CD8-positive, alpha-beta memory T cell (primary cell): ENCODE data around the gene NT5C. TPM values are rescaled to one million over a fixed set of nuclear protein-coding genes. Genes with fewer than 3 reads are reported as not detected.
A peak's percentile ranks its signal among the peaks of the same experiment; 100 is the strongest.

Experiments
- CTCF ChIA-PET: fragments of 350-600 bp; sonication (Branson Sonifier 250); formaldehyde crosslinking; loops from one replicate; lab custom pipeline; 2021; ENCODE audit warnings: antibody characterized with exemption; lab: Charles Lee
- POLR2A ChIA-PET: fragments of 350-600 bp; sonication (Branson Sonifier 250); formaldehyde crosslinking; loops from one replicate; lab custom pipeline; 2021; ENCODE audit warnings: antibody characterized with exemption; lab: Charles Lee
- DNase-seq, 5 donors: peaks; one replicate each; pipeline versions ENCODE4 v3.0.0 to v3.0.0-alpha.2; 2020 to 2022; ENCODE audit warnings: mixed read lengths in 1 of 5
- H3K27ac ChIP-seq: one replicate; pipeline ENCODE4 v1.7.0; 2013; ENCODE audit warnings: low read depth, mild to moderate bottlenecking, low read length, moderate library complexity
- H3K27me3 ChIP-seq: 2 replicates; pipeline ENCODE4 v1.7.0; 2013; ENCODE audit warnings: low read length, mild to moderate bottlenecking; ENCODE audit not compliant: insufficient read depth, poor library complexity, severe bottlenecking
- H3K36me3 ChIP-seq: 2 replicates; pipeline ENCODE4 v1.7.0; 2013; ENCODE audit warnings: mild to moderate bottlenecking, low read length, moderate library complexity; ENCODE audit not compliant: insufficient read depth
- H3K4me1 ChIP-seq: 2 replicates; pipeline ENCODE4 v1.7.0; 2013; ENCODE audit warnings: mild to moderate bottlenecking, low read length, moderate library complexity; ENCODE audit not compliant: insufficient read depth
- H3K4me3 ChIP-seq: 2 replicates; pipeline ENCODE4 v1.7.0; 2013; ENCODE audit warnings: mild to moderate bottlenecking, low read length
- H3K9me3 ChIP-seq: 2 replicates; pipeline ENCODE4 v1.7.0; 2013; ENCODE audit warnings: mild to moderate bottlenecking, low read length
- H3K27ac Mint-ChIP-seq, 8 donors: one replicate each; pipeline ENCODE4 v1.8.0; 2020 to 2021; ENCODE audit warnings: mixed read lengths in 8 of 8, mild to moderate bottlenecking in 6 of 8, inconsistent platforms in 3 of 8, moderate library complexity in 3 of 8
- H3K27me3 Mint-ChIP-seq, 2 donors: one replicate each; pipeline ENCODE4 v1.8.0; 2020 to 2021; ENCODE audit warnings: mixed read lengths in 2 of 2, mild to moderate bottlenecking in 1 of 2, moderate library complexity in 1 of 2
- H3K36me3 Mint-ChIP-seq, 3 donors: one replicate each; pipeline ENCODE4 v1.8.0; 2020 to 2021; ENCODE audit warnings: mixed read lengths in 3 of 3, inconsistent platforms in 1 of 3, mild to moderate bottlenecking in 1 of 3
- H3K4me1 Mint-ChIP-seq, 3 donors: one replicate each; pipeline ENCODE4 v1.8.0; 2020 to 2021; ENCODE audit warnings: mixed read lengths in 3 of 3, inconsistent platforms in 1 of 3, mild to moderate bottlenecking in 1 of 3
- H3K4me3 Mint-ChIP-seq, 7 donors: one replicate each; pipeline ENCODE4 v1.8.0; 2020 to 2021; ENCODE audit warnings: mixed read lengths in 7 of 7, mild to moderate bottlenecking in 6 of 7, moderate library complexity in 4 of 7, inconsistent platforms in 2 of 7
- H3K9me3 Mint-ChIP-seq, 5 donors: one replicate each; pipeline ENCODE4 v1.8.0; 2020 to 2022; ENCODE audit warnings: mixed read lengths in 5 of 5, mild to moderate bottlenecking in 3 of 5, moderate library complexity in 2 of 5, inconsistent platforms in 1 of 5
- polyA plus RNA-seq: library from polyadenylated mRNA; unstranded; fragments of 300-500 nt; fragmentation: Illumina TruSeq; gene quantifications from one replicate; pipeline ENCODE4 v1.2.3, GENCODE V29; 2021
- total RNA-seq, 2 experiments: library from RNA; stranded (reverse); gene quantifications; one replicate each; pipeline ENCODE4 v1.2.3, GENCODE V29; 2021

Gene NT5C
- total and polyA plus RNA-seq, 3 experiments from 2014 or later: 42.3 to 84.8 (median 75.7) TPM

DNA sequence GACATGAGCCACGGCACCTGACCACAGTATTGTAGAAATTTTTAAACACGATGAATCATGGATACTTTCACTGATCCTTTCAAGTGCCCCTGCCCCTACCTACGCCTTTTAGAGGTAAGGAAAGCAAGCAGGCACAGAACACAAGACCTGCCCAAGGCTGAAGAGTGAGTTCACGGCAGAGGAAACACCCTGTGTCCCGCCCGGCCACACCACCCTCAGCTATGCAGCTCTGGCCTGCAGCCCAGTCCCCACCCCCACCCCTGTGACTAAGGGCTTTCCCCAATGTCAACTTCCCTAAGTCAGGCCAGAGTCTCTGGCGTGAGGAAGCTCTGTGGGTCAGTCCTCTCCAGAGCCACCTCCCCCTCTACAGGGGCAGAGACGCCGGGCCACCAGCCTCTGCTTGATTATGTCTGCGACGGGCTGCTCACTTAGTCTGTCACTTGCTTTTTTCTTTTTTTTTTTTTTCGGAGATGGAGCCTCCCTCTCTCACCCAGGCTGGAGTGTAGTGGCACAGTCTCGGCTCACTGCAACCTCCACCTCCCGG is 35.4 kb downstream of the NT5C start:
- Histone ChIP-seq H3K4me1 (no peaks in the 10 kb centered on the region), H3K4me3 (no peak overlapping the region), H3K27me3 (no peaks in the 10 kb centered on the region), H3K9me3 (no peaks in the 10 kb centered on the region), H3K36me3 (no peaks in the 10 kb centered on the region), H3K27ac (peak overlapping the region; percentile 16)
- Mint-ChIP-seq H3K27ac (no peak overlapping the region), H3K4me3 (no peak overlapping the region), H3K4me1 (peaks cover 0 to 5% (median 4%) of the 10 kb centered on the region in 3 donors), H3K36me3 (peaks cover 0 to 2% (median 2%) of the 10 kb centered on the region in 3 donors), H3K9me3 (no peaks in the 10 kb centered on the region), H3K27me3 (no peaks in the 10 kb centered on the region)
- CTCF ChIA-PET: interaction anchor here (1.2 kb wide), 1 partner anchor 19 kb away, joined by 4 read pairs; no protein-coding TSS in a partner anchor
- POLR2A ChIA-PET: interaction anchor here (0.7 kb wide), 1 partner anchor 124 kb away, joined by 3 read pairs; no protein-coding TSS in a partner anchor
- DNase-seq: no peak

DNA sequence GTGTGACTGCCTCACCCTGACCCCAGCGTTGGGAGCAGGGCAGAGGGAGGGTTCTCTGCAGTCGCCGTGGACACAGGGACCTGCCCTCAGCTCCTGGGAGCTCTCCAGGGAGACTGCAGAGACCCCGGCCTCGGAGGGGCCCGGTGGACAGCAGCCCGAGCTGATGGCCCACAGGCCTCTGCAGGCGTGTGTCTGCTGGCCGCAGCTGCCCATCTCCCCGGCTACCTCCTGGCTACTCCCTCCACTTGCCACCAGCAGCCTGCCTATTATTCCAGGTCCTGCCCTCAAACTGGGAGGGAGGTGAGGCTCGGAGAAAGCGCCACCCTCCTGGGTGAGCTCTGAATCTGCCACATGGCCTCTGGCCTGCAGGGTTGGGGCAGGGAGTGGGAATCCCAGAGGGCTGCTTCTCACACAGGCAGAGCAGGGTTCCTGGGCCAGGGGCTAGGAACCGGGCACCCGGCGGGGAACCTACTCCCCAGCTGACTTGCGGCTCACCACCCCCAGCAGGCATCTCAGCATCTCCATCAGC is 36.6 kb downstream of the NT5C start:
- no peaks in the 10 kb centered on the region for H3K9me3 Mint-ChIP-seq
- Histone ChIP-seq H3K4me1 (no peaks in the 10 kb centered on the region), H3K27me3 (no peaks in the 10 kb centered on the region), H3K27ac (no peak overlapping the region), H3K36me3 (no peaks in the 10 kb centered on the region), H3K9me3 (no peaks in the 10 kb centered on the region), H3K4me3 (no peak overlapping the region)
- H3K27ac Mint-ChIP-seq: no peak overlapping the region
- POLR2A ChIA-PET: no interaction called here
- H3K36me3 Mint-ChIP-seq: peaks cover 0 to 2% (median 0%) of the 10 kb centered on the region in 3 donors
- CTCF ChIA-PET: interaction anchor here (1.2 kb wide), 2 partner anchors 19 to 20 kb away, joined by 4 read pairs; no protein-coding TSS in a partner anchor
- no peaks in the 10 kb centered on the region for H3K27me3 Mint-ChIP-seq
- H3K4me3 Mint-ChIP-seq: no peak overlapping the region
- H3K4me1 Mint-ChIP-seq: peaks cover 0 to 6% (median 4%) of the 10 kb centered on the region in 3 donors
- no peak for DNase-seq

DNA sequence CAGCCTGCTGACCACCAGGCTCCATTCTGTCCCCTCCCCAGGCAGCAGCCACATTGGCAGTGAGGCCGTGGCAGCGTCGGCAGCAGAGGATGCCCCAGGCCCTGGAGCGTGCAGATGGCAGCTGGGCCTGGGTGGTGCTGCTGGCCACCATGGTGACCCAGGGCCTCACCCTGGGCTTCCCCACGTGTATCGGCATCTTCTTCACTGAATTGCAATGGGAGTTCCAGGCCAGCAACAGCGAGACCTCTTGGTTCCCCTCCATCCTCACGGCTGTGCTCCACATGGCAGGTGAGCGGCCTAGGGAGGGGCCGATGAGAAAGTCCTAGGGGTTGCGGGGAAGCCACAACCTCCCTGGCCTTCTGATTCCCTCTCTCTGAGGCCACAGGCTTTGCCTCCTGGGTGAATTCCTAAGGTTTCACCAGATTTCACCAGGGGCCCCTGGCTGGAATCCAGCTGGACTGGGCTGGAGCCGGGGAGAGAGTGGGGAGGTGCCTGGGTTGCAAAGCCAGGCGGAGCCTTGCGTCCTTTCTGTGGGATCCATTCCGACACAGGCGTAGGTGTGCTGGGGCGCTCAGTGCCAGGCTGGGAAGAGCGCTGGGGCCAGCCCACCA is 37.9 kb downstream of the NT5C start:
- H3K4me1 ChIP-seq: peaks cover 12% of the 10 kb centered on the region
- Mint-ChIP-seq H3K27me3 (no peaks in the 10 kb centered on the region), H3K4me1 (peaks cover 6 to 18% (median 10%) of the 10 kb centered on the region in 3 donors), H3K27ac (no peak overlapping the region), H3K36me3 (peaks cover 0 to 2% (median 0%) of the 10 kb centered on the region in 3 donors), H3K4me3 (no peak overlapping the region), H3K9me3 (no peaks in the 10 kb centered on the region)
- H3K27me3 ChIP-seq: no peaks in the 10 kb centered on the region
- POLR2A ChIA-PET: no interaction called here
- H3K9me3 ChIP-seq: no peaks in the 10 kb centered on the region
- CTCF ChIA-PET: interaction anchor here (1.2 kb wide), 1 partner anchor 20 kb away, joined by 4 read pairs; no protein-coding TSS in a partner anchor
- H3K4me3 ChIP-seq: no peak overlapping the region
- DNase-seq: no peak
- H3K27ac ChIP-seq: no peak overlapping the region
- no peaks in the 10 kb centered on the region for H3K36me3 ChIP-seq

DNA sequence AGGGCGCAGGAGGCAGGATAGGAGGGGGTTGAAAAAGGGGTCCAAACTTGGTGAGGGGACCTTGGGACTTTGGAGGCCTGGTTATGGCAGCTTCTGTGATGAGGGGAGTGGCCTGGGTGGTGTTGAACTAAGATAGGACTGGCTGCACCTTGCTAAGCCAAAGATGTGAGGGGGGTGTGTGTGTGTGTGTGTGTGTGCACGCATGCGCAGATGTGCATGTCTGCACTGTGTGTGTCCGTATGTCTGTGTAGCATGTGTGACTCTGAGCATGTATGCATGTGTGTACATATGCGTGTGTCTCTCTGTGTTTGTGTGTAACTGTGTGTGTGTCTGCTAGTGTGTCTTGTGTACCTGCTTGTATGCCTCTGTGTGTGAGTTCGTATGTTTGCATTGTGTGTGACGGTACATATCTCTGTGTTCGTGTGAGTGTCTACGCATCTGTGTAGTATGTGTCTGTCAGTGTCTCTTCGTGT is 39.7 kb downstream of the NT5C start:
- DNase-seq: no peak
- Mint-ChIP-seq H3K27ac (peak overlapping the region in 1 of 8 donors; percentile 66), H3K27me3 (no peaks in the 10 kb centered on the region), H3K4me1 (peaks cover 11 to 23% (median 19%) of the 10 kb centered on the region in 3 donors), H3K36me3 (peaks cover 0 to 2% (median 0%) of the 10 kb centered on the region in 3 donors), H3K4me3 (peak overlapping the region in 1 of 7 donors; percentile 71), H3K9me3 (no peaks in the 10 kb centered on the region)
- H3K27ac ChIP-seq: no peak overlapping the region
- H3K27me3 ChIP-seq: no peaks in the 10 kb centered on the region
- POLR2A ChIA-PET: no interaction called here
- H3K4me1 ChIP-seq: peaks cover 24% of the 10 kb centered on the region
- no peak overlapping the region for H3K4me3 ChIP-seq
- H3K9me3 ChIP-seq: no peaks in the 10 kb centered on the region
- CTCF ChIA-PET: no interaction called here
- no peaks in the 10 kb centered on the region for H3K36me3 ChIP-seq

DNA sequence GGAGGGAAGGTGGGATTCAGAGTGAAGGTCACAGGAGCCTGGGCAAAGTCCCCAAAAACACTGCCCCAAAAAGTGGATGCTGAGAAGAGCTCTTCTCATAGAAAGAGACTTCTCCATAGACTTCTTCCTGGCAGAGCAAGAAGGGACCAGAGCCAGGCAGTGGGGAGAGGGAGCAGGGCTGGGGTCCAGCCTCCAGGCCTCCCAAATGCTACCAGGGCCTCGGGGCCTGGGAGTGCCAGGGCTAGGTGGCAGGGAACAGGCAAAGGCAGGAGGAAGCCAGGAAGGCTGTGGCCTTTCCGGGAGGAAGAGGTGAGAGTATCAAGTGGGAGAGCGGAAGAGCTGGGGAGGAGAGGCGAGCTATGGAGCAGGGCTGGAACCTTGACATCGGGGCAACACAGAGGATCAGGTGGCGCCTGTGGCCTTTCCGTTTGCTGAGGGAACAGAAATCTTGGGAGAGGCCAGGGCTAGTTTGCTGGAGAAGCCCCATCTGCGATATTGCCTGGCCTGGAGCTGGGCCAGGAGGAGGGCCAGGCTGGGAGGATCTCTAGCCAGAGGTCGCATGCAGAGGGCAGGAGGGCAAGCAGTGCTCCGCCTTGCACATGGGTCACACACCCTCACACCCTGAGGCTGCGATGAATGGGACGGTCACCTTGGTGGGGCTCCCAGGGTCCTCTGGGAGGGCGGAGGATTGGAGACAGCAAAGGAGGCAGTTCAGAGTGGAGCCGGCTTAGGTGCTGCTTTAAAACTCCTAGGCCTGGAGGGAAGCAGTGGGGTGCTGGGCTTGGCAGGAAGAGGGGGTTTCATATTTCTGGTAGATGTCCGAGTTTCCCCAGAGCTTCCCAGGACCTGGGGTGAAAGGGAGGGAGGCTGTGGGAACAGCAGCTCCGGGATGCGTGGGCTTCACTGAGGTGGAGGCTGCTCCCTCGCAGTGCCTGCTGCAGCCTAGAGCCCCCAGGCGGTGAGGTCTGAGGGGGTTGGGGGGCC is 40.4 kb downstream of the NT5C start:
- Histone ChIP-seq H3K27ac (no peak overlapping the region), H3K36me3 (no peaks in the 10 kb centered on the region), H3K9me3 (no peaks in the 10 kb centered on the region), H3K4me3 (no peak overlapping the region), H3K4me1 (peaks cover 24% of the 10 kb centered on the region), H3K27me3 (no peaks in the 10 kb centered on the region)
- Mint-ChIP-seq H3K36me3 (peaks cover 0 to 2% (median 0%) of the 10 kb centered on the region in 3 donors), H3K9me3 (no peaks in the 10 kb centered on the region), H3K4me3 (peak overlapping the region in 1 of 7 donors; percentile 32), H3K27ac (peak overlapping the region in 2 of 8 donors; percentile 43 to 66), H3K27me3 (no peaks in the 10 kb centered on the region), H3K4me1 (peaks cover 16 to 26% (median 24%) of the 10 kb centered on the region in 3 donors)
- ChIA-PET CTCF (interaction anchor here (1.2 kb wide), 1 partner anchor 23 kb away, joined by 6 read pairs; no protein-coding TSS in a partner anchor), POLR2A (no interaction called here)
- no peak for DNase-seq

DNA sequence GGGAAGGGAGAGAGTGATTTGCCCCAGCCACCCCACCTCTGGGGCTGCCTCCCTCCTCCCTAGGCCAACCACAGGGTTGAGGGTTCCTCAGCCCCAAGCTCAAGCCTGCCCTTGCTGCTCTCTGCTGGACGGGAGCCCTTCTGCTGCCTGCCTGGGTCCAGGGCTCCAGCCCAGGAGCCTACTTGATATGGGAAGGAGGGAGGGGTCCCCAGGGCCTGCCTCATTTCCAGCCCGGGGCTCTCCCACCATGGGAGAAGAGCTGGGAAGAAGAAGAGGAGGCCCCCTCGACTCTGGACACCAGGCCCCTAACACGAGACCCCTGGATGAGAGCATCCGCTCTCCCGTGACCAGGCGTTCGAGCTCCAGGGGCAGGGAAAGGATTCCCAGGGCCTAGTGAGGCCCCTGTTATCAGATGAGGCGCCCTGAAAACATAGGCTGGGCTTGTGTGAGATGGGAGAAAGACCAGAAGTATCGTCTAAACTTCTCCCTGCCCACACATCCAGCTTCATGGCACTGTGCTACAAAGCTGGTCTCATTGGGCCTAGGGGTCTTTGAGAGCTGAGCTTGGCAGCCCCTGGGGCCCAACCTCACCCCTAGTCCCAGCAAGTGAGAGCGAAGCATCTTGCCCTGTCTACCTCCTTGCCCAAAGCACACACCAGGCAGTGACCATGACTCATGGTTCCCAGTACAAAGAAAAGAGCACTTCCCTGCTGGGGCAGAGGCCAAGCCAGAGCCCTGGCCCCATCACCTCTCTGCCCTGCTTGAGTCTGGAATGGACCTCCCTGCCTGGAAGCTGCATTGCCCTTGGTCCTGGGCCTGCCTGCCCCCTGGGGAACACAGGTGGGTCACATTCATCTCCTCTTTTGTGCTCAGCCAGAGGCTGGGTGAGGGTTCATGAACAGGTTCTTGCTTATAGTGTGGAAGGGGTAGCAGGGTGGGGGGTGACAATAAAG is 42.8 kb downstream of the NT5C start:
- Mint-ChIP-seq H3K27ac (peak overlapping the region in 3 of 8 donors; percentile 33 to 84 (median 46)), H3K27me3 (no peaks in the 10 kb centered on the region), H3K9me3 (no peaks in the 10 kb centered on the region), H3K4me3 (peak overlapping the region; percentile 51 to 74 (median 65)), H3K4me1 (peaks cover 19 to 34% (median 33%) of the 10 kb centered on the region in 3 donors), H3K36me3 (peaks cover 0 to 2% (median 0%) of the 10 kb centered on the region in 3 donors)
- ChIA-PET CTCF (interaction anchor here (1.0 to 2.6 kb wide), 5 partner anchors 21 to 29 kb away, joined by 3 to 8 read pairs (median 3); partner anchors contain the start of gene ARMC7), POLR2A (interaction anchor here (0.8 to 1.6 kb wide), 3 partner anchors 10 to 102 kb away, joined by 3 to 4 read pairs (median 4); partner anchors contain the start of gene ARMC7)
- no peaks in the 10 kb centered on the region for H3K9me3 ChIP-seq
- H3K27ac ChIP-seq: no peak overlapping the region
- no peaks in the 10 kb centered on the region for H3K36me3 ChIP-seq
- H3K27me3 ChIP-seq: no peaks in the 10 kb centered on the region
- DNase-seq: no peak
- H3K4me1 ChIP-seq: peaks cover 30% of the 10 kb centered on the region
- peak overlapping the region; percentile 59 for H3K4me3 ChIP-seq
